ENCODE results near the gene ALOX15B.
"Not testable (repeated sequence)": the region's sequence is repeated elsewhere in the genome, so short reads cannot be mapped to it uniquely, and the experiment has no call there.

The ALOX15B gene

DNA sequence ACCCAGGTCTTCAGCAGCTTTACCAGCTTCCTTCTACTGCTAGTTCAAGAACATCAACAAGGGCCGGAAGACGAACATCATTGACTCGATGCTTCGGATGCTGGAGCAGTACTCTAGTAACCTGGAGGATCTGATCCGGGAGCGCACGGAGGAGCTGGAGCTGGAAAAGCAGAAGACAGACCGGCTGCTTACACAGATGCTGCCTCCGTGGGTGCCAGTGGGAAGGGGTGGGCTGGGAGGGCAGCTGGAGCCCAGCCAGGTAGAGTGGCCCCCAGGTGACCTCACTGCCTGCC is 24.4 kb upstream of the ALOX15B start:
- DNase-seq = no peak

DNA sequence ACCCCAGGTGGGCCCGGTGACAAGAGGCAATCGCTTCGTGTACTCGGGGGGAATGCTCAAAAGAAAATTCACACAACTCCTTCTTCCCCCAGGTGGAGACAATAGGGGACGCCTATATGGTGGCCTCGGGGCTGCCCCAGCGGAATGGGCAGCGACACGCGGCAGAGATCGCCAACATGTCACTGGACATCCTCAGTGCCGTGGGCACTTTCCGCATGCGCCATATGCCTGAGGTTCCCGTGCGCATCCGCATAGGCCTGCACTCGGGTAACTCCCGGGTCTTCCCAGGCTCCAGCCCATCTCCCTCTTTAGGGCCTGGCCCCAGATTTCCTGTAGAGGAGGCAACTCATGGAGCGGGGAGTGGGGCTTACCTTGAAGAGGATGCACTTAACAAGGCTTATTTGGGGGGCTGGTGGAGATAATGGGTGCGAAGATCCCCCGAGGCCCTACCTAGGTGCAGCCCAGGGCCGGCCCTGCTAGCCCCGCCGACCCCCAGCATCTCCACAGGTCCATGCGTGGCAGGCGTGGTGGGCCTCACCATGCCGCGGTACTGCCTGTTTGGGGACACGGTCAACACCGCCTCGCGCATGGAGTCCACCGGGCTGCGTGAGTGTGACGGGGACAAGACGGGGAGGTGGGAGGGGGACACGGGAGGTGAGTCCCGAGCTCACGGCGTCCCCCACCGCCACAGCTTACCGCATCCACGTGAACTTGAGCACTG is 23.5 kb upstream of the ALOX15B start:
- DNase-seq = no peak

DNA sequence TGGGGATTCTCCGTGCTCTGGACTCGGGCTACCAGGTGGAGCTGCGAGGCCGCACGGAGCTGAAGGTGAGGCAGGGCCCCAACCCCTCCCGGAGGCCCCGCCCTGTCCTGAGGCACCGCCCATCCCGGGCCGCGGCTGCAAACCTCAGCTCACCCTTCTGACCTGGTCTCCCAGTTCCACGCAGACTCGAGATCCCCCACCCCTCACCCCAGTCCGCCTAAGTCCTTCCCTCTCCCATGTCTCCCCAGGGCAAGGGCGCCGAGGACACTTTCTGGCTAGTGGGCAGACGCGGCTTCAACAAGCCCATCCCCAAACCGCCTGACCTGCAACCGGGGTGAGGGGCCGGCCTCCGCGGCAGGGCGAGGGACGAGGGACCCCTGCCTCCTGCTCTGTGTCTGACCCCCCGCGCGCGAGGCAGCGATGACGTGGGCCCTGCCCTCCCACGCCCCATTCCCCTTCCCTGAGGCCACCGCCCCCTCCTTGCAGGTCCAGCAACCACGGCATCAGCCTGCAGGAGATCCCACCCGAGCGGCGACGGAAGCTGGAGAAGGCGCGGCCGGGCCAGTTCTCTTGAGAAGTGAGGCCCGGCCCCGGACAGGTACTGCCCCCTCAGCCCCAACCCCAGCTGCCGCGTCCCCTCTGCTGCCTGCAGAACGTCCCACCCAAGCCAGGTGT is 22.8 kb upstream of the ALOX15B start:
- DNase-seq = no peak

DNA sequence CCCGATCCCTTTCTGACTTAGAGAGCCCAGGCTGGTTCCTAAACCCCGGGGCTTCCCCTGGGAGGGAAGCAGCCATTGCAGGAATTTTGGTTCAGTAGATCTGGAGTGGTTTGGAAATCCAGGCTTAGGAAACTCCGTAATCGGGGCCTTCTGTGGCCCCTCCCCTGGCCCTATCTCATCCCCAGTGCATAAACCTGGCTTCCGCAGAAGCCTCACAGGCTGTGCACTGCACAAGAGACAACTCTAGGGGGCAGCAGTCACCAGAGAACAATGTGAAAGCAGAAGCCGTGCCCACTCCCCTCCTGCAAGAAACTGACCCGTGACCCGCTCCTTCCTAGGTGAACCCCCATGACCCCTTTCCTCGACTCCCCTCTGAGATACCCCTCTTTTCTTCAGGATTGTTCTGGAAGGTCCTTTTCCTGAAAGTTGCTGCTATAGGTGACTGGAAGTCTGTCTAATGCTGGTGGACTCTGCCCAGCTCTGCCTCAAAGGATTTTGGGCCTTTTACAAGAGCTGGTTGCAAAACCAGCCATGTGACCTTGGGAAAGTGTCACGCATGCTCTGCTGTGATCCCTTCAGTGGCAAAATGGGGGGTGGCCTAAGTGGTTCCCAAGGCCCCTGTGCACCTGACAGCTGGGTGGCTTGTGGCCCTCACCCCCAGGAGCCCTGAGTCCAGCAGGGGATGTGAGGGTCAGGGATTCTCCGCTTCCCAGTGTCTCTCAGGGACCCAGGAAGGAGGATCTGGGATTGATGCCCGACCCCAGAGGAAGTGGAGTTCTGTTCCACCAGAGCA is 22.0 kb upstream of the ALOX15B start:
- no peak for DNase-seq

- no peak for DNase-seq
These were observed 20.4 kb upstream of the ALOX15B start for GRCh38 chr17:8018436-8018835.

- DNase-seq = no peak
These were observed 19.7 kb upstream of the ALOX15B start for GRCh38 chr17:8019166-8019565.

- no peak for DNase-seq
These were observed 18.9 kb upstream of the ALOX15B start for GRCh38 chr17:8019665-8020650.

- no peak for DNase-seq
These were observed 17.9 kb upstream of the ALOX15B start for GRCh38 chr17:8020776-8021564.

GRCh38 chr17:8021565-8022359 is 17.1 kb upstream of the ALOX15B start:
- DNase-seq = no peak

- no peak for DNase-seq
These were observed 16.4 kb upstream of the ALOX15B start for GRCh38 chr17:8022360-8023003.

DNA sequence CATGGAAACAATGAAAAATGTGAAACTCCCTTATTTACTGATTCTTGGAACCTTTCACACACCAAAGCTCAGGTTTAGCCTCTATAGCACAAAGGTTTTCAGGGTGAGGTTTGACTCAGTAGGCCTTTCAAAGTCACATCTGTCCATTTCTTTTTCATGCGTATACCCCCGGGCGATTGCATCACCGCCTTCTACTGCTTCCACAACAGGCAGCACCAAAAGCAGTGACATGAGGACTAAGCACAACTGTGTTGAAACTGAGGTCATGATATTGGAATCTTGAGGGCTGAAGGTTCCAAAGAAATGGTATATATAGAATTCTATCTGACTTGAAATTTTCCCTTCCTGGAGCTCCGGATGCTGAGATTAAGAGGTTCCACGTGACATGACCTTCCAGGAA is 14.7 kb upstream of the ALOX15B start:
- not testable (repeated sequence) for DNase-seq

- no peak for DNase-seq
These were observed 13.5 kb upstream of the ALOX15B start for GRCh38 chr17:8025176-8025911.

DNA sequence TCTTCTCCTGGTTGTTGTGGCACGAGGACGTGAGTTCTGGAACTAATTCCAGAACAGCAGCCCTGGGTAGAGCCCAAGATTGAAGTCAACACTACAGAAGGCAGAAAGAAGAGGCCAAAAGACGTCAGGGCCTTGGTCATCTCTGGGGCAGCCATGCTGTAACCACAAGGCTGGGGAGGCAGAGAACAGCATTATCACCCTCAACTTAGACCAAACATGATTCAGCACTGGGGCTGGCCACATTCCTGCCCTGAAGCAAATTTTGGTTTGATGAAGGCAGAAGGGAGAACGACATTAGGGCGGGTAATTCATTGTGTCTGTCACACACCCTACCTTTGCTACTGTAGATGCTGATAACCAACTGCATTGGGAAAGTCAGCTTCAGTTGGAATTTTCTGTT is 9.7 kb upstream of the ALOX15B start:
- no peak for DNase-seq

GRCh38 chr17:8031261-8031661 is 7.6 kb upstream of the ALOX15B start:
- no peak for DNase-seq

GRCh38 chr17:8031950-8032349 is 6.9 kb upstream of the ALOX15B start:
- DNase-seq = no peak

DNA sequence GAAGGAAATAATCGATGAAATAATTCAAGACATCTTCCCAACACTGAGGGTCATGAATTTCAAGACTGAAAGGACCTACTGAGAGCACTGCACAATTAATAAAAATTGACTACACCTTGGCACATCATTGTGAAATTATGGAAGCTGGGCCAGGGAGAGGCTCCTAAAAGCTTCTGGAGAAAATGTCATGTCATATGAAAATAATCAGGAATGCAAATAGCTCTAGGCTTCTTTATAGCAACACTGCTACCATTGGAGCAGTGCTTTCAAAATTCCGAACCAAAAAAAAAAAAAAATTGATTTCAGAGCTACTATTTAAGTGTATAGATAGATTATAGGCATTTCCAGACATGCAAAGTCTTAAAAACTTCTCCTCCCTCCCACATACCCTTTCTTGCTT is 6.4 kb upstream of the ALOX15B start:
- DNase-seq = no peak

DNA sequence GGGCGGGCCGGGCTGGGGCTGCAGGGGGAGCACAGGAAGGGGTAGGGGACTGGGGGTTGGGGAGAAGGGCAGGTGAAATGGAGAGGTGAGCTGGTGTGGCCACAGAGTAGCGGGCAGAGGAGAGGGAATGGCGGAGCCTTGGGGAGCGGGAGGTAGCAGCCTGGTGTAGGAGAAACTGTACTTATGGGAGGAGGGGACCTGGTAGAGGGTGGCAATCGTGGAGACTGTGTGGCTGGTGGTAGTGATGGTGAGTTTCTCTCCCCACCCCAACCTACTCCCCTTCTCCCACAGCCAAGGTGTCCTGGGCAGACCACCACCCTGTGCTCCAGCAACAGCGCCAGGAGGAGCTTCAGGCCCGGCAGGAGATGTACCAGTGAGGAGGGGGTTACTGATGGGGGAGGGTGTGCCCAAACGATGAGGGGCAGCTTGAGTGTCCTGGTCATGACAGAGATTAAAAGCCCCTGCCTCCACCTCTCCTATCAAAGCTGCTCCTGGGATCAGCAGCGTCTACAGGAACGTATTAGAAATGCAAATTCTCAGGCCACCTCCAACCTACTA is 831 bp downstream of the ALOX15B start:
- DNase-seq = no peak

GRCh38 chr17:8041249-8041928 is 2.5 kb downstream of the ALOX15B start:
- DNase-seq = peak in 1 of 2 experiments; percentile 59

GRCh38 chr17:8041979-8042378 is 3.1 kb downstream of the ALOX15B start:
- DNase-seq = no peak
